ENCODE results near the gene RRP1. TPM values are rescaled to one million over a fixed set of nuclear protein-coding genes. Genes with fewer than 3 reads are reported as not detected.

Gene RRP1
- total and polyA plus RNA-seq, 7 experiments from 2014 or later: 10.1 to 33.1 (median 24.7) TPM

DNA sequence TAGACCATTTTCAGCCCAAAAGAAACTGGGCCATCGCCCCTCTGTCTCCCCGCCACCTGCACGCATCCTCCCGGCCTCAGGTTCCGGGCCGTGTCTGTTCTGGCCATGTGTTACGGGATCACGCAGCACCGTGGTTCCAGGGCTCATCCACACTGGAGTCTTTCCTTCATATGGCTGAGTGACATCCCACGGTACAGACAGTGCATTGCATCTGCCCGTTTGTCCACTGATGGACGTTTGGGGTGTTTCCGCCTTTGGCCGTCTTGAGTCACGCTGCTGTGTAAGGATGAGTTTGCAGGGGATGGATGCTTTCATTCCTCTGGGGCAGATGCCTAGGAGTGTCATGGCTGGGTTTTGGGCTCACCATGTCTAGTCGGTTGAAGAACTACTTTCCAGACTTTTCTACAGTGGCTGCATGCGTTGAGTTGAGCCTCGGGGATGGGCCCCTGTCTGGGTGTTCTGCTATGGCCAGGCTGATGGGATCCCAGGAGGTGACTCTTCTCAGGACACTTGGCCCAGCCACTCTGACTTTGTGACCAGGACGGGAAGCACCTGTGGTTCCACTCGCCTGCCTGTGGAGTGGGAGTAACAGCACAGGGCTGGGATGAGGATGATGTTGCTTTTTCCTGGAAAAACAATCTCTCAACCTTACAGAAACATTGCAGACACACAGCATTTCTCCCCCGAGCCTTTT, 16.8 kb downstream of the RRP1 start:
- H3K36me3 ChIP-seq (ENCODE audit: control insufficient read depth in 2 of 3, insufficient read depth in 3 of 3, low read length in 3 of 3): peaks cover 0 to 44% (median 0%) of the 10 kb centered on the region in 3 experiments
- ATAC-seq (no peak), DNase-seq (no peak)
- no peaks in the 10 kb centered on the region for H3K9me3 ChIP-seq (ENCODE audit: control insufficient read depth in 2 of 3, low read length in 3 of 3)
- H3K36me3 Mint-ChIP-seq: peaks cover 0 to 19% (median 0%) of the 10 kb centered on the region in 5 donors
- no peaks in the 10 kb centered on the region for H3K27me3 Mint-ChIP-seq
- peaks cover 0 to 17% (median 5%) of the 10 kb centered on the region in 7 donors for H3K4me1 Mint-ChIP-seq
- peak overlapping the region in 5 of 9 donors; percentile 8 to 76 (median 58) for H3K27ac Mint-ChIP-seq
- H3K9me3 Mint-ChIP-seq: no peaks in the 10 kb centered on the region
- ChIA-PET CTCF (no interaction called here), POLR2A (no interaction called here)
- no peak overlapping the region for H3K27ac ChIP-seq (ENCODE audit: low read depth, low read length)
- intact Hi-C loops (cut with micrococcal nuclease): no loop called here
- no peaks in the 10 kb centered on the region for H3K4me1 ChIP-seq (ENCODE audit: control insufficient read depth in 2 of 2, insufficient read depth in 2 of 2, low read length in 2 of 2)
- H3K4me3 Mint-ChIP-seq: no peak overlapping the region
- H3K4me3 ChIP-seq (ENCODE audit: low read length): no peak overlapping the region
- no peaks in the 10 kb centered on the region for H3K27me3 ChIP-seq (ENCODE audit: control insufficient read depth in 2 of 2, insufficient read depth in 2 of 2, low read length in 2 of 2)

DNA sequence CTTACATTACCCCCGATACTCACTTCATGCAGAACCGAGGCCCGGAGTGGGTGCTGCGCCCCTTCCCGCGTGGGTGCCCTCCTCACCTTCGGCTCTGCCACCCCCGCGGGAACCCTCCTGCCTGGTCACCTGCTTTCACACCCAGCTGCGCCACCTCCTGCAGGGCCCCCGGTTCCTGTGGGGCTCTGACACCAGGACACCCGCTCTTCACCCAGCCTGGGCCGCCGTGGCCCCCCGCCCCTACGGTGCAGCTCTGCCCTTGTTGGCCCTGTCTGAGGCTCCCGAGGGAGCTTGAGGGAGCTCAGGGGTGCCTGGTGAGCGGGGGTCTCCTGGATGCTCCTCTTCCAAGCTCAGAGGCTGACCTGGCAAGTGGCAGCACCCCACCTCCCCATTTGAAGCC, 19.0 kb downstream of the RRP1 start:
- no peak overlapping the region for H3K4me3 ChIP-seq (ENCODE audit: low read length)
- peaks cover 0 to 22% (median 0%) of the 10 kb centered on the region in 3 experiments for H3K36me3 ChIP-seq (ENCODE audit: control insufficient read depth in 2 of 3, insufficient read depth in 3 of 3, low read length in 3 of 3)
- ATAC-seq: no peak
- peak overlapping the region in 1 of 9 donors; percentile 25 for H3K27ac Mint-ChIP-seq
- H3K36me3 Mint-ChIP-seq: peaks cover 0 to 3% (median 0%) of the 10 kb centered on the region in 5 donors
- H3K4me1 Mint-ChIP-seq: peaks cover 0 to 17% (median 8%) of the 10 kb centered on the region in 7 donors
- ChIA-PET POLR2A (no interaction called here), CTCF (interaction anchor here (0.7 to 1.9 kb wide), 3 partner anchors 110 to 132 kb away, joined by 6 to 8 read pairs (median 7); no protein-coding TSS in a partner anchor)
- no peak for DNase-seq
- H3K9me3 Mint-ChIP-seq: no peaks in the 10 kb centered on the region
- intact Hi-C loops (cut with micrococcal nuclease): no loop called here
- no peak overlapping the region for H3K27ac ChIP-seq (ENCODE audit: low read depth, low read length)
- no peaks in the 10 kb centered on the region for H3K27me3 ChIP-seq (ENCODE audit: control insufficient read depth in 2 of 2, insufficient read depth in 2 of 2, low read length in 2 of 2)
- no peaks in the 10 kb centered on the region for H3K27me3 Mint-ChIP-seq
- H3K4me3 Mint-ChIP-seq: no peak overlapping the region
- H3K4me1 ChIP-seq (ENCODE audit: control insufficient read depth in 2 of 2, insufficient read depth in 2 of 2, low read length in 2 of 2): no peaks in the 10 kb centered on the region
- no peaks in the 10 kb centered on the region for H3K9me3 ChIP-seq (ENCODE audit: control insufficient read depth in 2 of 3, low read length in 3 of 3)

- intact Hi-C loops (cut with micrococcal nuclease): no loop called here
- peaks cover 0 to 17% (median 8%) of the 10 kb centered on the region in 7 donors for H3K4me1 Mint-ChIP-seq
- no peaks in the 10 kb centered on the region for H3K4me1 ChIP-seq (ENCODE audit: control insufficient read depth in 2 of 2, insufficient read depth in 2 of 2, low read length in 2 of 2)
Observed at GRCh38 chr21:43808832-43809251, 19.5 kb downstream of the RRP1 start.

GRCh38 chr21:43809346-43809799, 20.0 kb downstream of the RRP1 start:
- Mint-ChIP-seq H3K4me1 (peaks cover 0 to 17% (median 8%) of the 10 kb centered on the region in 7 donors), H3K36me3 (peaks cover 0 to 3% (median 0%) of the 10 kb centered on the region in 5 donors), H3K4me3 (no peak overlapping the region), H3K27me3 (no peaks in the 10 kb centered on the region), H3K27ac (no peak overlapping the region), H3K9me3 (no peaks in the 10 kb centered on the region)
- ChIA-PET CTCF (interaction anchor here (0.6 to 1.9 kb wide), 4 partner anchors 126 to 462 kb away, joined by 4 to 7 read pairs (median 6); no protein-coding TSS in a partner anchor), POLR2A (no interaction called here)
- intact Hi-C loops (cut with micrococcal nuclease): no loop called here
- Histone ChIP-seq H3K4me3 (ENCODE audit: low read length) (no peak overlapping the region), H3K36me3 (ENCODE audit: control insufficient read depth in 2 of 3, insufficient read depth in 3 of 3, low read length in 3 of 3) (peaks cover 0 to 12% (median 0%) of the 10 kb centered on the region in 3 experiments), H3K27me3 (ENCODE audit: control insufficient read depth in 2 of 2, insufficient read depth in 2 of 2, low read length in 2 of 2) (no peaks in the 10 kb centered on the region), H3K9me3 (ENCODE audit: control insufficient read depth in 2 of 3, low read length in 3 of 3) (no peaks in the 10 kb centered on the region), H3K4me1 (ENCODE audit: control insufficient read depth in 2 of 2, insufficient read depth in 2 of 2, low read length in 2 of 2) (no peaks in the 10 kb centered on the region), H3K27ac (ENCODE audit: low read depth, low read length) (no peak overlapping the region)
- DNase-seq (no peak), ATAC-seq (no peak)

More at GRCh38 chr21:43808832-43809251, 19.5 kb downstream of the RRP1 start:
- no peaks in the 10 kb centered on the region for H3K9me3 ChIP-seq (ENCODE audit: control insufficient read depth in 2 of 3, low read length in 3 of 3)
- H3K27me3 ChIP-seq (ENCODE audit: control insufficient read depth in 2 of 2, insufficient read depth in 2 of 2, low read length in 2 of 2): no peaks in the 10 kb centered on the region
- Mint-ChIP-seq H3K27ac (no peak overlapping the region), H3K36me3 (peaks cover 0 to 3% (median 0%) of the 10 kb centered on the region in 5 donors), H3K9me3 (no peaks in the 10 kb centered on the region), H3K27me3 (no peaks in the 10 kb centered on the region), H3K4me3 (no peak overlapping the region)
- peaks cover 0 to 17% (median 0%) of the 10 kb centered on the region in 3 experiments for H3K36me3 ChIP-seq (ENCODE audit: control insufficient read depth in 2 of 3, insufficient read depth in 3 of 3, low read length in 3 of 3)
- ChIA-PET CTCF (interaction anchor here (0.6 to 1.9 kb wide), 4 partner anchors 109 to 462 kb away, joined by 4 to 8 read pairs (median 6); no protein-coding TSS in a partner anchor), POLR2A (no interaction called here)
- ATAC-seq (no peak), DNase-seq (no peak)
- H3K27ac ChIP-seq (ENCODE audit: low read depth, low read length): no peak overlapping the region
- no peak overlapping the region for H3K4me3 ChIP-seq (ENCODE audit: low read length)

GRCh38 chr21:43809853-43810504, 20.6 kb downstream of the RRP1 start:
- Histone ChIP-seq H3K4me3 (ENCODE audit: low read length) (no peak overlapping the region), H3K27me3 (ENCODE audit: control insufficient read depth in 2 of 2, insufficient read depth in 2 of 2, low read length in 2 of 2) (no peaks in the 10 kb centered on the region), H3K36me3 (ENCODE audit: control insufficient read depth in 2 of 3, insufficient read depth in 3 of 3, low read length in 3 of 3) (peaks cover 0 to 10% (median 0%) of the 10 kb centered on the region in 3 experiments), H3K9me3 (ENCODE audit: control insufficient read depth in 2 of 3, low read length in 3 of 3) (no peaks in the 10 kb centered on the region), H3K4me1 (ENCODE audit: control insufficient read depth in 2 of 2, insufficient read depth in 2 of 2, low read length in 2 of 2) (no peaks in the 10 kb centered on the region), H3K27ac (ENCODE audit: low read depth, low read length) (no peak overlapping the region)
- CTCF ChIA-PET: interaction anchor here (0.6 to 1.9 kb wide), 5 partner anchors 125 to 153 kb away, joined by 4 to 7 read pairs (median 6); no protein-coding TSS in a partner anchor
- ATAC-seq (no peak), DNase-seq (no peak)
- intact Hi-C loops (cut with micrococcal nuclease): loop anchor here (1.0 to 5.0 kb wide), 5 partner anchors 45 to 129 kb away; no protein-coding TSS in a partner anchor
- POLR2A ChIA-PET: interaction anchor here (0.7 to 1.2 kb wide), 3 partner anchors 20 to 275 kb away, joined by 3 to 4 read pairs (median 3); no protein-coding TSS in a partner anchor
- no peaks in the 10 kb centered on the region for H3K27me3 Mint-ChIP-seq
- no peaks in the 10 kb centered on the region for H3K9me3 Mint-ChIP-seq
- H3K4me3 Mint-ChIP-seq: no peak overlapping the region
- no peak overlapping the region for H3K27ac Mint-ChIP-seq
- H3K36me3 Mint-ChIP-seq: peaks cover 0 to 3% (median 0%) of the 10 kb centered on the region in 5 donors
- peaks cover 4 to 21% (median 12%) of the 10 kb centered on the region in 7 donors for H3K4me1 Mint-ChIP-seq

DNA sequence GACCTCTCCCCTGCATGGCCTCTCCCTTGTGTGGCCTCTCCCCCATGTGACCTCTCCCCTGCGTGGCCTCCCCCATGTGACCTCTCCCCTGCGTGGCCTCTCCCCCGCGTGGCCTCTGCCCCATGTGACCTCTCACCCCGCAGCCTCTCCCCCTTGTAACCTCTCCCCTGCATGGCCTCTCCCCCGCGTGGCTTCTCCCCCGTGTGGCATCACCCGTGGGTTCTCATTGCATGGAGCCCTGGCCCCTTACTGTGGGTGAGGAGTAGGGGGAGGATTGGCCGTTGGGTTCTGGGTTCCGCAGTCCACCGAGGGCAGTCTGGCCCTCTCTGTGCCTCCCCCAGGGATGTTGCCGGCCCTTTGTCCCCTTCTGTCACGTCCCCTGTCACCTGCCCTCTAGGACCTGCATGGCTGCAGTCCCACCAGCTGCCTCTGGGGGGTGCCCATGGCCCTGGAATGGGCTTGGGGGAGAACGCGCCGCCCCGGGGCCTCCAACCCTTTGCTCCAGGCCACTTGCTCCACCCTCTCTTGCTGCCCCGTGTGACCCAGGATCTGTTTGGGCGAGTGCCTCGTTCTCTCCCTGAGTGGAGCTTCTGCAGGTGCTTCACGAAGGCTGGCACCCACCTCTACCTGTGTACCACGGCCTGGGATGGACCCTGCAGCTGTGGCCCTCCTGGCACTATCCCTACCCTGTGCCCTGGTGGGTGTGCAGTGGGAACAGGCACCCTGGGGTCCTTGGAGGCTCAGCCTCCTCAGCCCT, 21.3 kb downstream of the RRP1 start:
- CTCF ChIA-PET: interaction anchor here (0.8 to 1.2 kb wide), 2 partner anchors 127 to 131 kb away, joined by 4 read pairs; no protein-coding TSS in a partner anchor
- Histone ChIP-seq H3K27me3 (ENCODE audit: control insufficient read depth in 2 of 2, insufficient read depth in 2 of 2, low read length in 2 of 2) (no peaks in the 10 kb centered on the region), H3K36me3 (ENCODE audit: control insufficient read depth in 2 of 3, insufficient read depth in 3 of 3, low read length in 3 of 3) (peaks cover 0 to 10% (median 0%) of the 10 kb centered on the region in 3 experiments), H3K27ac (ENCODE audit: low read depth, low read length) (no peak overlapping the region), H3K4me1 (ENCODE audit: control insufficient read depth in 2 of 2, insufficient read depth in 2 of 2, low read length in 2 of 2) (no peaks in the 10 kb centered on the region), H3K9me3 (ENCODE audit: control insufficient read depth in 2 of 3, low read length in 3 of 3) (no peaks in the 10 kb centered on the region), H3K4me3 (ENCODE audit: low read length) (no peak overlapping the region)
- ATAC-seq (peak; percentile 94), DNase-seq (peak; percentile 70 to 96 (median 84))
- peak overlapping the region in 4 of 9 donors; percentile 31 to 58 (median 49) for H3K27ac Mint-ChIP-seq
- peak overlapping the region in 5 of 10 donors; percentile 13 to 39 (median 25) for H3K4me3 Mint-ChIP-seq
- intact Hi-C loops (cut with micrococcal nuclease): loop anchor here (1.0 to 5.0 kb wide), 6 partner anchors 44 to 165 kb away; no protein-coding TSS in a partner anchor
- no peaks in the 10 kb centered on the region for H3K27me3 Mint-ChIP-seq
- H3K9me3 Mint-ChIP-seq: no peaks in the 10 kb centered on the region
- H3K4me1 Mint-ChIP-seq: peaks cover 4 to 21% (median 12%) of the 10 kb centered on the region in 7 donors
- POLR2A ChIA-PET: interaction anchor here (0.7 to 1.2 kb wide), 3 partner anchors 20 to 274 kb away, joined by 3 to 4 read pairs (median 3); no protein-coding TSS in a partner anchor
- H3K36me3 Mint-ChIP-seq: peaks cover 0 to 3% (median 0%) of the 10 kb centered on the region in 5 donors
